Measurements from ENCODE around the gene ZNF423. TPM values are rescaled to one million over a fixed set of nuclear protein-coding genes. Genes with fewer than 3 reads are reported as not detected.

The ZNF423 gene
- total and polyA plus RNA-seq, 9 of the 15 experiments (the other 6 are each of a cell fraction or from before 2014, with no cell fraction given), result not detected

DNA sequence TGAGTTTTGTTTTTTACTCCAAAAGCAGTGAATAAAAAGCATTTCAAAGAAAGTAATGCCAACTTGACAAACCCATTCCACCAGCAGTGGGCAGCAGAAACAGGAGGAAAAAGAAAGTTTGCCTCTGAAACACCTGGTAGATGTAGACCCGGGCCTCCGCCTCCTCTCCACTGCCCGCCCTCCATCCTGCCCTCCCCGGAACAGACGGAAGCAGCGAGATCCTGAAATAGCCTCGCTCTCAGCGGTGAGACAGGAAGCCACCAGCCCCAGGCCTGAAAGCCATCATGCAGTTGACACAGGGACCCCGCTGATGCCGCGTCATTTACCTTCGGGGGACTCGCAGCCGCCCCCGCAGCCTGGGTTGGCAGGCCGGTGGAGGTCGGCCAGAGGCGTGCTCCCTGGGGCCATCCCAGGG, 414.5 kb downstream of the ZNF423 start:
- Histone ChIP-seq H3K9me1 (ENCODE audit: control insufficient read depth, insufficient read depth, low read length) (no peaks in the 10 kb centered on the region), H3K9ac (ENCODE audit: insufficient read depth in 1 of 2, low read depth in 2 of 2, low read length in 2 of 2) (no peak overlapping the region), H3K4me2 (ENCODE audit: insufficient read depth, low read length) (no peak overlapping the region), H3K9me3 (replicated peaks; ENCODE audit: control insufficient read depth, insufficient read depth, low read depth, low read length) (no peaks in the 10 kb centered on the region), H3K27me3 (ENCODE audit: control insufficient read depth in 2 of 2, insufficient read depth in 2 of 2, low read length in 2 of 2) (peaks cover 19 to 44% of the 10 kb centered on the region in 2 experiments; a peak in 4 of 5 replicates), H3K4me3 (no peak overlapping the region), H3K27ac (ENCODE audit: extremely low read depth, low read depth, low read length) (no peak overlapping the region), H2AFZ (ENCODE audit: low read depth, low read length) (no peak overlapping the region), H3K36me3 (ENCODE audit: control insufficient read depth, insufficient read depth, low read length) (no peaks in the 10 kb centered on the region), H3K79me2 (ENCODE audit: control insufficient read depth, insufficient read depth, low read length) (no peaks in the 10 kb centered on the region), H4K20me1 (replicated peaks; ENCODE audit: control insufficient read depth, insufficient read depth, low read length) (peaks cover 5% of the 10 kb centered on the region), H3K4me1 (replicated peaks in 1 of 2; ENCODE audit: control insufficient read depth in 2 of 2, insufficient read depth in 2 of 2, low read length in 2 of 2) (no peaks in the 10 kb centered on the region)
- DNase-seq (ENCODE audit: extremely low read depth in 1 of 4, low spot score in 3 of 4), result no peak
- intact Hi-C loops (cut with micrococcal nuclease) (no loop called here), in situ Hi-C loops (cut with MboI) (no loop called here)
- no peak for FAIRE-seq
- CTCF ChIA-PET (ENCODE audit: low intra/inter-chr PET ratio), result no interaction called here
- 0% methylated on average over 17 of the region's 18 CpGs for WGBS (ENCODE audit: insufficient coverage, low coverage, missing lambda C conversion rate)
- ATAC-seq, result no peak
- no TSS peak for BruUV-seq (replicated peaks)
- POLR2A ChIA-PET, result no interaction called here
- TF ChIP-seq ZC3H4 (CRISPR knock-in tag; IDR thresholded peaks at IDR 0.05; ENCODE audit: borderline replicate concordance), result no peak
- TF ChIP-seq, protein P1, sequence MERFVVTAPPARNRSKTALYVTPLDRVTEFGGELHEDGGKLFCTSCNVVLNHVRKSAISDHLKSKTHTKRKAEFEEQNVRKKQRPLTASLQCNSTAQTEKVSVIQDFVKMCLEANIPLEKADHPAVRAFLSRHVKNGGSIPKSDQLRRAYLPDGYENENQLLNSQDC (CRISPR knock-in tag; IDR thresholded peaks at IDR 0.05), result no peak
- TF ChIP-seq MLX (CRISPR knock-in tag; conservative IDR thresholded peaks at IDR 0.05), result no peak
- TF ChIP-seq FOXA1 (IDR thresholded peaks at IDR 0.05; ENCODE audit: borderline replicate concordance), result no peak
- TF ChIP-seq ETS2 (tag; IDR thresholded peaks at IDR 0.05; ENCODE audit: borderline replicate concordance, poor library complexity, severe bottlenecking), result no peak
- TF ChIP-seq POLR2AphosphoS2 (IDR thresholded peaks at IDR 0.05; ENCODE audit: low read length), result no peak
- TF ChIP-seq HDAC8 (tag; IDR thresholded peaks at IDR 0.05), result no peak
- no peak for TF ChIP-seq TFAM (CRISPR knock-in tag; conservative IDR thresholded peaks at IDR 0.05)
- TF ChIP-seq RBM39 (optimal IDR thresholded peaks at IDR 0.05; ENCODE audit: low read depth, low read length), result no peak
- TF ChIP-seq ATF6 (CRISPR knock-in tag; IDR thresholded peaks at IDR 0.05), result no peak
